Medulla oblongata (tissue), 1 donor: ENCODE measurements around the gene CSPG4.

Experiments used
- DNase-seq: peaks from one replicate; pipeline ENCODE4 v3.0.0-alpha.2; 2015; ENCODE audit errors: extremely low spot score

The CSPG4 gene

DNA sequence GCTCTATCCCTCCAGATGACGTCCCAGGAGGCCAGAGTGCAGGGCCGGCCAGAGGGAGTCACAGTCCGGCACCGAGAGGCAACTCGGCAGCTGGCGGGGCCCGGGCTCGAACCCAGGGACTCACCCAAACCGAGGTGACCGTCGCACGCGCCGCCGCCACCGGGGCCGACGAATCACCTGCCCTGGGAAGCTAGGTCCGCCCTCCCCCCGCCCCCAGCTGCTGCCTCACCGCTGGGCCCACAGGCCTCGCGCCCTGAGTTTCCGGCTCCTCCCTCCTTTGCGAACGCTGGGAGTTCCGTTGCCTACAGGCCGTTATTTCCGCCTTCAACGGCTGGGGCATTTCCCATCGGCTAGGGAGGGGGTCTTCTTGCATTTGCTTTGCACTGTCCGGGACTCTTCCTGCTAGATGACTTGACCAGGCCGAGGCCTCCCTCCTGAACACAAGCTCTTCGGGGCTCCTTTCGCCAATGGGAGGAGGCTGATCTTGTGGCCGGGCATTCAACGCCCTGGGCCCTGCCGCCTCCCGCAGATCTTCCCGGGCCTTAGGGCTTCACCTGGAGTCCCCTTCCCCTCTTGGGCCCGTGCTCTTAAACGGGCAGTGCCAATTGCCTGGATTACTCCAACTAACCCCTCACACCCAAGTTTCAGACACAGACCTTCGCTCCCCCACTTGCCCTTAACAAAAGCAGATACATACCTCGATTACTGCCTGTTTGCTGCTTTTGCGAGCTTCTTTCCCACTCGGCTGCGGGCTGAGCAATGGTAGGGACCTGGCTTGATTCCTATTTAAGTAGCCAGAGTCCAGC lies 86.9 kb downstream of the CSPG4 start, which contains the start of gene SNUPN:
TSS of gene SNUPN (minus strand) at position 184 of the 806 bp plus-strand sequence. CDS start 4,674 bp downstream, outside the sequence.
- DNase-seq, result peak; percentile 96
